DMS114 treated with DMSO at 0.1 percent for 48 hours (cell line): ENCODE results near the gene ITGBL1.
"Not testable (repeated sequence)": the region's sequence is repeated elsewhere in the genome, so short reads cannot be mapped to it uniquely, and the experiment has no call there.

Experiments used
- DNase-seq: peaks from one replicate; lab custom pipeline; 2025; ENCODE audit not compliant: unreplicated experiment; lab: John Stamatoyannopoulos, UW

ITGBL1 gene

DNA sequence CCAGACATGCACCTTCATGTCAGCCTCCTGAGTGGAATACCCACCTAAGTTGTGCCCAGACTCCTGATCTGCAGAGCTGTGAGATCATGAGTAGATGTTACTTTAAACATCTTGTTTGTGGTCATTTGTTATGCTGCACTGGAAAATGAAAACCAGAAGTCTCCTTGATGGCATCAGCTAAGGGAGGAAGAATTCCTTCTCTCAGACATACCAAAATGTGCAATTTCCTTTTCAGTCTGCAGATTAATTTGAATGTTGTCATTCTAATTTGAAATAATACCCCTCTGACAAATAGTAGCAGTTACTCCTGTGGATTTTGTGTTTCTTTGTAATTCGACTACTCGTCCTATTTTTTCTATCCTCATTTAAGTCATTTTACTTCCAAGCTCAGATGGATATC is 59.3 kb downstream of the ITGBL1 start:
- DNase-seq: no peak

DNA sequence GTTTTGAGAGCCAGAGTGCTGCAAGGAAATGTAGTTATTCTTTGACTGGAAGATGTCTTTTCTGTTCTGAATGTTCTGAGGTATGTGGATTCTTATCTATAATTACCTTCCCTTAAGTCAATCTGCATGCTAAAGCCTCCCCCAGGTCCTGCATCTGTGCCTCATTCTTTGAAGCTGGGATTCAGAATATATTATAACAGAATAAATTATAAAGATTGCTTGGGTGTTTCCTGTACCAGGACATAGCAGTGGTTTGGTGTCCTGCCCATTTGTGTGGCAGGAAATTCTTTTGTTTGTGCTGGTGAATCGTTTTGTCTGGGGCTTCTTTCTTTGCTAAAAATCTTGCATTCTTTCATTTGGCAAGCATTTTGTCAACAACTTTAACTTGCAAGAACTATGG is 60.2 kb downstream of the ITGBL1 start:
- no peak for DNase-seq

DNA sequence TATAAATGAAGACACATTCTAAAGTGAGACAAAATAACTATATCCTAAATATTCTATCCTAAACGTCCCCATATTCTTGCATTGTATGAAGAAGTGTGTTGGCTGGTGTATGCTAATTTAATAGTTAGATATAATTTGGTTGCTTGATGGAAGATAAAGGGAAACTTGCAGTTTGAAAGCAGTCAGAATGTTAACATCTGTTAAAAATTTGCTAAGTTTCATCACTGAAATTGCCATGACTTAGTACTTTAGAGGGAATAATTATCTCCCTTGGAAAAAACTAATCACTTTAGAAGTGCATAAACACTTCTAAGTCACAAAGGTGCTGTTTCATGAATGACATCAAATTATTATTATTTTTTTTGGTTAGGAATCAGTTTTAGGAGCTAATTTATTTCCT is 61.6 kb downstream of the ITGBL1 start:
- DNase-seq: no peak

DNA sequence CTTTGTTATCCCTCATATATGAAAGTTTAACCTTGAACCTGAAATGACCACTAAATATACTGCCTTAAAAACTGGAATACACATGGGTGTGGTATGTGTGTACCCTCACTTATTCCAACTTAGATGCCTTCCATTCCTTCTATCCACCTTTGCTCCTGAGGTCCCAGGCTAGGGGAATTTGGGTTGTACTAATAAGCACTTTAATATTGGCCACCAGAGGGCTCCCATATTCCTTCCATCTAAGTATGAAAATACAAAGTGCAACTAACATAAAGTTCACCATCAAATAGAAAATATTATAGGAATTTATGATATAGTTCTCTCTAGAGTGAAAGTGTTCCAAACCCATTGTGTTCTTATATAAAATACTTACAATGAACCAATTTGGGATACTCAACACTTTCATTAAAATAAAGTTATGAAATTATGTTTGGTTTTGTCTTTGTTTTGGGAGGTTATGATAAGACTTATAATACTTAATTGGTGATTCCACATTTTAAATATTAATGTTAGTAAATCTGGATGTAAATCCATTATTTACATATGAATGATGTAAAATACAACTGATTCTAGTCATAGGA is 62.3 kb downstream of the ITGBL1 start:
- DNase-seq: peak; percentile 1

DNA sequence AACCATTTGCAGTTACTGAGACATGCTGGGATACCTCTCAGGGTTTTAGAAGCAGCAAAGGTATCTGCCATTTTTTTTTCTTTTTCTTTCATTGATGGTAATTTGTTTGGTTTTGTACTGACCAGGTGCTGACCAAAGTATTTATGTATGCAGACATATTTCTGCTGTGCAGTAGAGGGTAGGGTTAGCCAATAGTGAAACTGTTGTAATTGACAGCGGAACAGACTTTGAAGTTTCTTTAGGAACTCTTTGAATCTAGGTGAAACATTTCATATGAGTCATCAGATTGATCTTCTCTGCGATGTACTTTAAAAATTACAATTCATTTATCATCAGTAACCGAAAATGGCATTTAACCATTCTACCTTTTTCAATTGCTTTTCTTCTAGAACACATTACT is 63.0 kb downstream of the ITGBL1 start:
- no peak for DNase-seq

DNA sequence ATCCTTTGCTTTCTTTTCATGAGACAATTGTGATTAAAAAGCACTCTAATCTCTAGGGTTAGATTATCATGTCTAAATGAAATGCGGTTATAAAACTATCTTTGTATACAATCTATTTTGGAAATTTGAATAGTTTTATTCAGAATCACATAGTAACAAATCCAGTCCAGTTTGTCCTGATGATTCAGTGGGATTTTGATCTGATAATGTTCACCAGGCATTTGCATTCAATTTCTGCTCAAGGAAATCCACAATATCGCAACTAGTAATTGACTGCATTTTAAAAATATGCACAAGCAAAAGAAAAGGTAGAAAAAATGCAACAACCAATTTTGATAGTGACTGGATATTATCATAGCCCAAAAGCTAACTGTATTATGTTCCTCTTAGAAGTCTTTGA is 63.8 kb downstream of the ITGBL1 start:
- no peak for DNase-seq

DNA sequence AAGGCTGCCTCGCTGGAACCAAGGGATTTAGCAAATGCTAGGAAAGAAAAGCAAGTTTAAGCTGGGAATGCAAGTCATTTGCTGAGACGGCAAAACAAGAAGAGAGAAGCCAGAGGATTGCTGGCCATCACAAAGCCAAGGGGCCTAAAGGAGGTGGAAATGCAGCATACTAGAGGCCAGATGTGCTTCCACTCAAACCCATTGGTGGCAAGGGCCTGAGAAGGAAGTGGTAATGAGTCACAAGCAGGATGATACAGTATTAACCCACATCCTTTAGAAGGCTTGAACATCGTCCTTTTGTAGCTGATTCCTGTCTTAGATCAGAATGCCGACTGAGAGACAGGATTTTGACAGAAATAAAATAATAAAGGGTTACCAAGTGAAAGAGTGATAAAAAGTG is 68.2 kb downstream of the ITGBL1 start:
- DNase-seq: no peak

DNA sequence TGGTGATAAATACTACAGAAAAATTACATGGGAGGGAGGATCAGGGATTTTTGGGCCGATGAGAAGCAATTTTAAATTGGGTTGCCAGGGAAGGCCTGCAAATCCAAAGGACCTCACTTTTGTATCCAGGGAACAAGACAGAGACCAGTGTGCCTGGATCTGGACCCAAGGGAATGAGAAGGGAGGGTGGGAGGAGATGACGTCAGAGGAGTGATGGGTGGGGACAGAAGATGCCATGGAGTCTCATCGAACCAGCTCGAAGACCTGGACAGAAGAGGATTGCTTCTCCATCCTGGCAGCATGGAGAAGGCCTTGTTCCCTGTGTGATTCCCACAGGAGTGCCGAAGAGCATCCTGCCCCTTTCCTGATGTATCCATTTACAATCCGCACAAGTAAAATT is 68.9 kb downstream of the ITGBL1 start:
- DNase-seq: no peak

DNA sequence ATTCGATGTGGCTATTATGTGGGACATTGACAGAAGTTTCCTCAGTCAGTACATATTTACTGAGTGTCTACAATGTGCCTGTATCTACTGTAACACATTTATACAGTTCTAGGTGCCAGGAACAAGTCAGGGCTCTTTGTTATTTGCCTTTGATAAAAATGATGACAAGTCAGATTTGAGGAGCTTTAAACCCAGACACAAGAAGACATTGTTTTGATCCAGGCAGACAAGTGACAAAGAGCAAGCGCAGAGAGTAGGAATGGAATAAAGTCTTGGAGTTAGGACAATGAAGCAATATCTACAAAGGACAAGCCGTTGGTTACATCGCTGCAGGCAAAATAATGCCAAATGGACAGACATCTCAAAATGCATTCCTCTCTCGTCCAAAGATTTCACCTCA is 70.1 kb downstream of the ITGBL1 start:
- DNase-seq: no peak

DNA sequence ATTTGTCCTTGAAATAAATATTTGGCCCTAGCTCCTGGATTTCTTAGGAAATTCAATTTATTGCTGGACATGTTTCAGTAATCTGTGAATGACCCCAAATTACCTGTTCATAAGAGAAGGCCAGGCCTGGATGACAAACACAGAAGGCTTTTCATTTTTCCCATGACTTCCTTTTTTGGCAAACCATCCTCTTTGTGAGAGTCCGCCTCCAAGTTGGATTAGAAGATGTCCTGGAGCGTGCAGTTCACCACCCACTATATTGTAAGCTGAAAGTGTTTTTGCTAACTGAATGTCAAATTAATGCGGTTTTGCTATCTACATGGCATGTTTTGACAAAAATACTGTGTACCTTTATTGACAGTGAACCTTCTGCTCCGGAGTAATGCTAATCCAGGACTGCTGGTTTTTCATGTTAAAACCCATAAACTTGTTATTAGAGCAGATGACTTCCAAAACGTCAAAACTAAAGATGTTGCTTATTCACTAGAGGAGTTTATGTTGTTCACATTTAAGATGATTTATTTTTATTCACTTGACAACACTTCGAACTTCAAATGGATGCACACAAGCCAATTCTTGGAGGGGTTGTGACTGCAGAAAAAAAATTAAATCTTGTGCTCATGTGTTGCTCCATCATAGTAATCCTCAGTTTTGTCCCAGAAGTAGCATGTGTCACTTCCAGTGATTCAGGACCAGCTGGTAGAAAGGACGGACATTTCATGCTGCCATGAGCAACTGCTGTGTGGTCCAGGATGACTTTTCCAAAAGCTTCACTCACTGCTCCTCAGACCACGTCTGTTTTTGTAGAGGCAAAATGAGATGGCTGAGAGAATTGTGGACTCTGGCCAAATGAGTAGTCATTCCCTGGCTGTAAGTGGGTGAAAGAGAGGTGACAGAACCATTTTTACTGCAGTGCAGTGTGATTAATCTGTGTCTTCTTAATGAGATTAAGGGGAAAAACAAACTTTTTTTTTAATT is 71.0 kb downstream of the ITGBL1 start:
- DNase-seq: no peak

DNA sequence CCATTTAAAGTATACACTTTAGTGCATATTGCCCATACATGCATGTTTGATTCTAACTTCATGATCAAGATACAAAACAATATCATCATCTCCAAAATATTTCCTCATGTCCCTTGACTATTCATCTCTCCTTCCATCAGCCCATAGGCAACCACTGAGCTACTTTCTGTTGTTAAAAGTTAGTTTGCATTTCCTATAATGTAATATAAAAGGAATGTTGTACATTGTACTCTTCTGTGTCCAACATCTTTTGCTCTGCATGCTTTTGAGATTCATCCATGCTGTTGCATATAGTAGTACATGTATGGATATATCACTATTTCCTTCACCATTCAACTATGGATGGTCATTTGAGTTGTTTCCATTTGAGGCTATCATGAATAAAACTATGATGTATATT is 74.7 kb downstream of the ITGBL1 start:
- no peak for DNase-seq

DNA sequence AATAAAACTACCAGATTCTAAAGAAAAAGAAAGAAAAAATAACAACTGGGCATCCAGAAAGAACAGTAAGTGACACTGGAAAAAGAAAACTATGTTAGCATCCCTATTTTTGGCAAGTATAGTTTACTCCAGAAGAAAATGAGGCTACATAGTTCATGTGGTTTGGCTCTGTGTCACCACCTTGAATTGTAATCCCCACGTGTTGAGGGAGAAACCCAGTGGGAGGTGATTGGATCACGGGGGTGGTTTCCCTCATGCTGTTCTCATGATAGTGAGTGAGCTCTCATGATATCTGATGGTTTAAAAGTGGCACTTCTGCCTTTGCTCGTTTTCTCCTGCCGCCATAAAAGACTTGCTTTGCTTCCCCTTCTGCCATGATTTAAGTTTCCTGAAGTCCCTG is 76.9 kb downstream of the ITGBL1 start:
- DNase-seq: no peak

DNA sequence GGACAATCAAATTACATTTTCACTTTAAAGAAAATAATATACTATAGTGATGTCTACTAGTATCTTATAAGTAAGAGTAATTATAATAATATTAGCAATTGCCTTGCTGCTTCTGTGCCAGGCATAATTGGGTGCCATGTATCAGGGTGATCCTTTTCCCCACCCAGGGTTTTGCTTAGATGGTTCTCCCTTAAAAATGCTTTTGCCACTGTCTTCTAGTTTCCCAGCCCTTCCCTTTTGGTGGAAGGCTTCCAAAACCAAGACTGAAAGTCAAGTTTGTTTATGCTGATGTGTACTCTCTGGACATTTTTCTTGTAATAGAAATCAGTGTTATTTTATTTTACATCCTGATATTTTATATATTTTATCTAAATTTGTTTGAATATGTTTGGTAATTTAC is 77.8 kb downstream of the ITGBL1 start:
- no peak for DNase-seq

DNA sequence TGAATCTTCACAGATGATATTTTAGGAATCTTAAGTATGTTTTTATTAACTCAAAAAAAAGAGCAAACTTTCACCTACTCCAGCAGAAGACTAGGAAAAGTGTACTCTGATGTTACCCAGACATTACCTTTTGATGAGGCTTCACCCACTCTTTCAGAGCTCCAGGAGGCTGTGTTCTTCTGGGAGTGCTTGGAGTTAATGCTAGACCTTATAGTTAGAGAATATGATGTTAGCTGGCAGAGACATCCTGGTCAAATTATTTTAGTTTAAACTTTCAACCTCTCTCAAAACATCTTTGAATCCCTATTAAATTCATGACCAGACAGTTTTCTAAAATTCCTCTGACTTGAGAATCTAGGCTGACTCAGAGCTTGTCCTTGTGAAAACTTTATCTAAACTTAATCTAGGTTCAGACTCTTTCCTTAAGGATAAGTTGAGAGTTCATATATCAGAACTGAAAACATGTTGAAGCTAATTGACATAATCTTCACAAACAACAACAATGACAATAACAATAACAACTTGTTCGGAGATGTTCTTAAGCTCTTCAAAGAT is 82.8 kb downstream of the ITGBL1 start:
- DNase-seq: no peak

DNA sequence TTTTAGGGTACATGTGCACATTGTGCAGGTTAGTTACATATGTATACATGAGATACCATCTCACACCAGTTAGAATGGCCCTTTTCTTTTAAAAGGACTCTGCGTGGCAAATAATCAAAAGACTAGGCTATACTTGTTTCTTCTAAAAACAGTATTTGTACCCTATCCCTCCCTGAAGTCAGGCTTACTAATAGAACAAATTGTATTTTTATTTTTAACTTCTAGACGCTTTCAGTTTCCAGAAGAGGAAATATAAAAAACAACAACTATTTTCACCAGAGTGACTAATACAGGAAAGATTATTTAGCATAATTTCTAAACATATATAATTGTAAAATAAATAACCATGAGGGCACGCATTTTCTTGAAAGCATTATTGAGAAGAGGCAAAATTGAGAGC is 83.6 kb downstream of the ITGBL1 start:
- DNase-seq: no peak

DNA sequence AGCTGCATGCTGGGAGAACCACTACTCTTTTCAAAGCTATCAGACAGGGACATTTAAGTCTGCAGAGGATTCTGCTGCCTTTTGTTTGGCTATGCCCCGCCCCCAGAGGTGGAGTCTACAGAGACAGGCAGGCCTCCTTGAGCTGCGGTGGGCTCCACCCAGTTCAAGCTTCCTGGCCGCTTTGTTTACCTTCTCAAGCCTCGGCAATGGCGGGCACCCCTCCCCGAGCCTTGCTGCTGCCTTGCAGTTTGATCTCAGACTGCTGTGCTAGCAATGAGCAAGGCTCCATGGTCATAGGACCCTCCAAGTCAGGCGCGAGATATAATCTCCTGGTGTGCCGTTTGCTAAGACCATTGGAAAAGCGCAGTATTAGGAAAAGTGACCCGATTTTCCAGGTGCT is 92.1 kb downstream of the ITGBL1 start:
- DNase-seq: not testable (repeated sequence)

DNA sequence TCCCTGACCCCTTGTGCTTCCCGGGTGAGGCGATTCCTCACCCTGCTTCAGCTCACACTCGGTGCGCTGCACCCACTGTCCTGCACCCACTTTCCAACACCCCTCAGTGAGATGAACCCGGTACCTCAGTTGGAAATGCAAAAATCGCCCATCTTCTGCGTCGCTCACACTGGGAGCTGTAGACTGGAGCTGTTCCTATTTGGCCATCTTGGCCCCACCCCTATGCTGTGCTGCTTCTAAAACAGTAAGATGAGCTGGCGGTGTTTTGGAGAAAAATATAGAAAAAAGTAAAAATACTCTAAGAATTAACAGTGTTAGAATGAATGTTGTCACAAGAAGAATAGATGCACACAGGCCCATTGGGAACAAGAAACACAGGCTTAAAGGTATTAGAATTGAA is 92.5 kb downstream of the ITGBL1 start:
- no peak for DNase-seq

DNA sequence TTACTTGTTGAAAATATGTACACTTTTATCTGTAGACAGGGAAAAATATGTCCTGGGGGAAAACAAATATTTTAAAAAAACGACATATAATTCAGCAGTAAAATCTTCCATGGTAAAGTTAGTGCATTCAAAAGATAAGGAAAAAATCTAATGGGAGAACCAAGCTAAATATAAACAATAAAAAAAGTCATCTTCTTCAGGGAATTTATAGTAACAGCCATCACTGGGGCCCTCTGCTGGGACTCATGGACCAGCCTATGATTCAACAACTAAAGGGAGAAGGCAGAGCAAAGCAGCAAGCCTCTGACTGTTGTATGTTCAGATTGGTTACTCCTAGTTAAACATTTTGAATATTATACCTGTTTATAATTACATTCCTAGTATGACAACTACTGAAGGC is 93.0 kb downstream of the ITGBL1 start:
- DNase-seq: no peak

DNA sequence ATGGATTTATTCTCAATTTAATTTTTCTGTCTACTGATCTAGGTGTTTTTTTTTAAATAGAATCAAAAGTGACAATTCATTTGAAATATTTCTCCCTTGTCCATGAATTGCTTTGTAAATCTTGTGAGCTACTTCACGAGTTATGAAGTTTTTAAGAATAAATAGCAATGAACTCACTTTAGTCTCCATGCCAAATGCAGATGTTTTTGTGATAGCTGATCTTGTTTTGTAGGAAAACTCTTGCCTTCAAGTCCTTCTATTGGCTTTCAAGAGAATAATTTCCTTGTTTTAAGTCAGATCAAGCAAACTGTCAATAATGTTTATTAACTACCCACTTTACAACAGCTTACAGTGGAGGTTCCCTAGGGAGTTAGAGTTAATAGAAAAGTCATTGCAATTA is 99.8 kb downstream of the ITGBL1 start:
- no peak for DNase-seq

DNA sequence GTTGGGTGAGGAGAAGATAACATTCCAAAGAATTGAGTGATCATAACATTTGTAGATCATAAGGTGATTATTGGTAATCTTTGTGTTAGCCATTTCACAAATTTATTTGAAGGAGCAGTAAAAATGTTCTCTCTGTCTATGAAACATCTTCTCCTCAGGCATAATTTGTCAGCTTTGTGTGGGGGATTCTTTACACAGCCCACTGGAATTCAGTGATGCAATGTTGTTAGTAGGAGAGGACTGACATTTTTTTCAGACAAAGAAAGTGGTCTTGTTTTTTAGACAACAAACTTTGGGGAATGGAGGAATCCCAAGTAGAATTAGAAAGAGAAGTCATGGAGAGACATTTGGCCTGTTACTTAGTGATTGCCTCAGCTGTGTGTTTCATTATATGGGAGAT is 100.3 kb downstream of the ITGBL1 start:
- DNase-seq: no peak

DNA sequence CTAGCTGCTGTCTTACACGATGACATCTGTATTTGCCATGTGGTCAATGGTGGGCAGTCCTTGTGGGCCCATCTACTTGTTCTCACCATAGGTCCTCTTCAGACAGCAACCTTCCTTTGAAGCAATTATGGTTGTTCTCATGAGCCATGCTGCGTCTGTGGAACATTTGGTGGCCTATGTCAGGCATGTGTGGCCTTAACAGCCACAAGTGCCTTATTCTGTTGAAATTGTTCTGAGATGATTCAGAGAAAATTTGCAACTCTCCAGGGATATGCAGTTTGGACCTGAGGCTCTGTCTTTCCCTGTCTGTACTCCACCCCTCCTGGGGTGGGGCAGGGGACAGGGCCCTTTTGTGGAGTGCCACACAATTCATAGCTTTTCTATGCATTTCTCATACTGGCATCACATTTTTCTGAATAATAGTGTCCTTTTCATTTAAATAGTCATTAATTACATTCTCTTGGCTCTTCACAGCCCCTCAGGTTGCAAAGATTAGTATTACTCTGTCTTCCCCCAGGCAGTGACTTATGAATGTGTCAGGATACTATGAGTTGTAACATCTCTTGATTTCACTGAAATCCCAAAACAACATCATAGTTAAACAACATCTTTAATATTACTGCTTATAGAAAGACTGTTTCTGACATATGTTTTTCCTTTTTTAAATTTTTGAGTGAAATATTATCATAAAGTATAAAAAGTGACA is 102.1 kb downstream of the ITGBL1 start:
- no peak for DNase-seq

DNA sequence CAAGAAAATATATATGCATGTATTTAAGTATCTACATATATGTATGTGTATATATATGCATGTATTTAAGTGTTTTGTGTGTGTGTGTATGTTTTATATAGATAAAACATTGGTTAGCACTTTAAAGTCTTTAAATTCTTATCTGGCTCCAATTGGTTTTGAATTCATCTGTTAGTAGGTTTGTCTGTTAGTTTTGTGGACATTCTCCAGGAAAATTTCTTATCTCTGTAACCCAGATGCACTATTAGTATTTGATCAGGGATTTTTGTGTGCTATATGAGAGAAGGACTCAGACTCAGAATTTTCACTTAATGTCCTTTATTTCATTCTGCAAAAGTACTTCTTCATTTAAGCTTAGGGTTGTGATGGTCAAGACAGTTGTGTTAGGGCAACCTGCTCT is 103.1 kb downstream of the ITGBL1 start:
- DNase-seq: no peak
